ENCODE data around the gene L1CAM.

Gene L1CAM

DNA sequence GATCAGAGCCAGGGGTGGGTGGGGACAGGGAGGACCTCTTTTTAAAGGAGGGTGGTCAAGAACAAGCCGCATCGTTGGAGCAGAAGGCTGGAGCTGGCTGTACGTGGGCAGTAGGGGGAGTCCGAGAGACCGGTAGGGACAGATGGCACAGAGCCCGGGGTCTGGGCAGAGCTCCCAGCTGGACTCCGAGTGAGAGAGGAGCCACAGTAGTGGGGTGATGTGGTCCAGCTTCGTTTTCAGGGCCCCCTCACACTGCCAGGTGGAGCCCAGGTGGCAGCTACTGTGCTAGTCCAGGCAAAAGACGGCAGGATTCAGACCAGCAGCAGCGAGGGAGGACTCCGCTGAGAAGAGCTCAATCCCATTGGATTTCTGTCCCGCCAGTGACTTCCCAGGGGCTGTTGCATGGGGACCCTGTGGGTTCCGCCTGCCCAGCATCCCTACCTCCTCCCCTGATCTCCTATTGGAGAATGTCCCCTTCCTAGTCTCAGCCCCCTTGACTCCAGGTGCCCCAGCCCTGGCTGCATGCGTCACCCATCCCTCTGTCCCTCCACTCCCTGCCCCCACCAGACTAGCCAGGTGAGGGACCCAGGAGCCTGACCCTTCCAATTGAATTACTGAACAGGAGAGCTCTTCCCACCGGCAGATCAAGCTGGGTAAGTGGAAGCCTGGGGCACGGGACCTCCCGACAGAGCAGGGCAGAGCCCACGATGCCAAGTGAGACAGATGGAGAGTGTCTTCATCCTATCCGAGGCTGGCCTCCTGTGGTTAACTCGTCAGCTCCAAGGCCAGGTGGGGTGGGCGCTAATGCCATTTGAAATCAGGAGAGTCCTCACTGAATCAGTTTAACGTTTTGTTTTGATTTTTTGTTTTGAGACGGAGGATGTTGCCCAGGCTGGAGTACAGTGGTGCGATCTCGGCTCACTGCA lies 37.2 kb upstream of the L1CAM start:
- DNase-seq = peak; percentile 43

DNA sequence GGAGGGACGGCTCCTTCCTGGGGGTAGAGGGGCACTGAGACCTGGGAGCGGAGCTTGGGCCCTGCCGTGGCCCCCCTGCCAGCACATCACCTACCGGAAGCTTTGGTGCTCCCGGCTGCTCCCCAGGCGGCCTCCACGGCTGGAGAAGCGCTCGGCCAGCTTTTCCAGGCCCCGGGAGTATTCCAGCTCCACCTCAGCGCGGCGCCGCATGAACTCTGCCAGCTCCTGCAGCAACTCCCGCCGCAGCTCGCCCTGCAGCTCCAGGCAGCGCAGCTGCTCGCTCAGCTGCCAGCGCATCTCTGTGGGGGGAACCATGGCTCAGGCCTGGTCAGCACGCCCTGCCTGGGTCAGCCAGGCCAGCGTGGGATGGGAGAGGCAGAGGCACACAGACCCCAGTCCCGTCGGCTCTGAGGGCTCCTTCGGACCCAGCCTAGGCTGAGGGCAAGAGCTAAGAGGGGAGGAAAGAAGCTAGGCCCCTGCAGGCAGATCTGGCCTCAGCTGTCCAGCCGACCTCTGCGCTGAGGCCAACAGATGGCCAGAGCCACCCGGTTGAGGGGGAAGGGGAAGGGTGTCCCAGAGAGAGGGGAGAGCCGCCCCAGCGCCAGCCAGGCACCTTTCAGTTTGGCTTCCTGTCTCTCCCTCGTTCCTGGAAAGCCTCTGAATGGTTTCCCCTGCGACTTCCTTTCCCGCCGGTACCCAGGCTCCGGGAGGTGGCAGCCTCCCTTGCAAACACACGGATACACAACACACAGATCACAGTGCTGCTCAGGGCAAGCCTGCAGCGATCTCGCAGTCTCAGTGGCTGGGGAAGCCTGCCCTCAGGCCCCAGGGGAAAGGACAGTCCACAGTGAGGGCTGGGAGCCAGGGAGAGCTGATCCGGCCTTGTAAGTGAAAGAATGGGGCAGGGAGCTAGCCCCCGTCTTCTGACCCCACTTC lies 35.8 kb upstream of the L1CAM start:
- no peak for DNase-seq

DNA sequence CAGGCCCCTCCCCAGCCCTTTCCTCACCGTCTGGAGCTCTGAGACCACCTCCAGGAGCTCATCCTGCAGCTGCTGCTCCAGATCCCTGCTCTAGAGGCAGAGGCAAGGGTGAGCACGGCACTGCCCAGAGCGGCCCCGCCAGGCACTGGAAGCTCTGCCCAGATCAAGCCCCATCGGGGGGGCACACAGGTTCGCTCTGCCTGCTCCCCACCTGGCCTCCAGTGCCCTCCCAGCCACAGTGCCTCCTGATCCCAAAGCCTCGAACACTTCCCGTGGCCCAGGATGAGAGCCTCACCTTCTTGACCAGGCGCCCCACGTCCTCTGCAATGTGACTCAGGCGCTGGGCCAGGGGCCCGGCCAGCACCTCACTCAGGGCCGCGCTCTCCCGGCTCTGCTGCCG lies 35.1 kb upstream of the L1CAM start:
- DNase-seq = no peak

DNA sequence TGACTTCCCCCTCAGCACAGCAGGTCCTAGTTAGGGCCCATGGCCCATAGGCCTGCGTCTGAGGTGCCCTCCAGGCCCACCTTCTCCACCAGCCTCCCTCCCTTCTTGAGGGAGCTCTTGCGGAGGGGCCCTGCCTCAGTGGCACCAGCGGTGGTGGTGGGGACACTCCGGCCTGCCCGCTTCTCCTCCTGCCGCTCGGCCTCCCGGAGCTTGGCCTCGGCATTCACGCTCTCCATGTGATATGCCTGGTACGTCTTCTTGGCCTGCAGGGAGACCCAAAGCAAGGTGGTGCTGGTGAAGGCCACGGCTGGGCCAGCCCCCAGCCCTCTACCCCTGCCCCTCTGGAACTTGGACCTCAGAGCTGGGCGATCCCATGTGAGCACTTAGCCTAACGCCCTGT lies 34.6 kb upstream of the L1CAM start:
- no peak for DNase-seq

DNA sequence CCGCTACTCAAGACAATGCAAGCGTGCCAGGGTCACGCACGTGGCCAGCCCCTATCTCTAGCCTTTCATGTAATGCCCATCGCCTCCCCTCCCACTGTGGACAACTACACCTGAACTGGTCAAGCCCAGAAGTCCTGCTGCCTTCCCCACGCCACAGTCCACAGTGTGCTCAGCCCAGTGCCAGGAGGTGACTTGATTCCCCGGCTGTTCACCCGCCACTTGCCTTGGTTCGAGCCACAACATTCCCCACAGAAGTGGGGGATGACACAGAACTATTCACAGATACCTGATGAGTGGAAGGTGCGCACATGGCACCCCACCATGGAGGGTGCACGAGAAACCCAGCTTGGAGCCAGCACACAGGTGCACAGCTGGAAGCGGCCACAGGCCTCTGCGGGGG lies 33.3 kb upstream of the L1CAM start:
- no peak for DNase-seq

DNA sequence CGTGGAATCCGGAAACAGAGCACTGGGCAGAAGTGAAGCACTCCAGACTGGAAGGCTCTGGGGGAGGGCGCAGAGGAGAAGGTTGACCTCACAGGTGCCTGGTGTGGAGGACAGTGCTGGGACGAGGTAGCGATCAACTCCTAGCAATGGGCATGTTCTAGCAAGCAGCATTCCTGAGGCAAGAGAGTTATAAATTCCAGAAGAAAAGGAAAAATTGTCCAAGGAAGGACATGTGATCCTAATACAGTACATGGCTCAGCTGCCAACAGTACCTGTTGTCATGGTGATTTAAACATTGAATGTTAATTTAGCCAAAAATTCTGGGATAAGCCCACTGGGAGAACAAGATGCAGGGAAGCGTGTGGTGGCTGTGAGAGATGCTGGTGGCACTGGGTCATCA lies 31.9 kb upstream of the L1CAM start:
- no peak for DNase-seq

DNA sequence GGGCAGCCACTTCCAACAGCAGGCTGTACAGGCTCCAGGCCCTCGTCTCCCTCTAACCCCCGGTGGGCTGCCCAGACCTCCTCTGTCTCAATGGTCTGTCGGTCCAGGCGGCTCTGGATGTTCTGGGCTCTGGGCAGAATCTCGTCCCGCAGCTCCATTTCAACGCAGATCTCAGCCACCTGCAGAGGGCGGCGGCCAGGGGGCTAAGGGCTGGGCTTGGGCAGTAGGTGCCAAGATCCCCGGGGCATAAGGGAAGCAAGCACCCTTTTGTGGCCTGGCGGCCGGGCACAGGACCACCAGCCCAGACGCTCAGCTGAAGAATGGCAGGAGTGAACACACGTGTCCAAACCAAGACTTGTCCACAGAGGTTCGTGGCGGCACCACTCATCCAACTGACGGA lies 27.7 kb upstream of the L1CAM start:
- no peak for DNase-seq

DNA sequence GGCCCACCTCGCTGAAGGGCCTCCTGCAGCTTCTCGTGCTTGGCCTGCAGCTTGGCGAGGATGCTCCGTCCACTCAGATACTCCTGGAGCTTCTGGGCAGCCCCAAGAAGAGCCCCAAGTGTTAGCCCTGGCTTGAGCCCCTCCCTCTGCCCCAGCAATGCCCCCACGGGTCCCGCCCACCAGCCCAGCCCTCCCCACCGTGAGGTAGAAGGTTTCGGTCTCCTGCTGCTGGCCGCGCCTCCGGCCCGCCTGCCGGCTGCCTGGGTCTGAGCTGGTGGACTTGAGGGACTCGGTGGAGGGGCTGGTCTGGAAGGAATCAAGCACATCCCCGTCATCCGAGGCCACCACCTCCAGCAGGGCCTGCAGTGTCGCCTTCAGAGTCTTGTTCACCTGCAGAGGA lies 27.2 kb upstream of the L1CAM start:
- DNase-seq = no peak

DNA sequence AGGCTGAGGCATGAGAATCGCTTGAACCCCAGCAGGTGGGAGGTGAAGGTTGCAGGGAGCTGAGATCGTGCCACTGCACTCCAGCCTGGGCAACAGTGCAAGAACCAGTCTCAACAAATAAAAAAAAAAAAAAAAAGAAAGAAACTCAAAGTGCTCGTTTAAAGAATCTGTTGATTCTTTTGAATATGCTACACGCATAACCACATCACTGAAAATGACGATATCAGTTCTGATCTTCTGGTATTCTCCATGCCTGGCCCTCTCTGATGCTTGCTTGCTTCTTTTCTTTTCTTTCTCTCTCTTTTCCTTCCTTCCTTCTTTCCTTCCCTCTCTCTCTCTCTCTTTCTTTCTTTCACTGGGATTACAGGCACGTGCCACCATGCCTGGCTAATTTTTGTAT lies 25.8 kb upstream of the L1CAM start:
- DNase-seq = no peak

DNA sequence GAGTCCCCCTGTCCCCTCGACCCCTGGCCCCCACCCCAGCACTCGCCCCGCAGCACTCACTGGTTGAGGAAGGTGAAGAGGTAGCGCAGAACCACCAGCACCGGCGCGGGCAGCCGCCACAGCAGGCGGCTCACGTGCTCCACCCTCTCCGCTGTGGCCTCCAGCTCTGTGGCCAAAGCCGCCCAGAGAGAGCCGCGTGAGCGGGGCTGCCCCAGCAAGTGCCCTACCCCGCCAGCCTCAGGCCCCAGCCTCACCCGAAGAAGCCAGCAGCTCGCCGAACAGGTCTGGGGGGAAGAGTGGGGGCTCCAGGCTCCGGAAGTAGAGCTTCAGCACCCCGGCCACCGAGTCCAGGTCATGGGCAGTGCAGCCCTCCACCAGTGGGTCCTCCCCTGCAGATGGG lies 24.5 kb upstream of the L1CAM start:
- no peak for DNase-seq

DNA sequence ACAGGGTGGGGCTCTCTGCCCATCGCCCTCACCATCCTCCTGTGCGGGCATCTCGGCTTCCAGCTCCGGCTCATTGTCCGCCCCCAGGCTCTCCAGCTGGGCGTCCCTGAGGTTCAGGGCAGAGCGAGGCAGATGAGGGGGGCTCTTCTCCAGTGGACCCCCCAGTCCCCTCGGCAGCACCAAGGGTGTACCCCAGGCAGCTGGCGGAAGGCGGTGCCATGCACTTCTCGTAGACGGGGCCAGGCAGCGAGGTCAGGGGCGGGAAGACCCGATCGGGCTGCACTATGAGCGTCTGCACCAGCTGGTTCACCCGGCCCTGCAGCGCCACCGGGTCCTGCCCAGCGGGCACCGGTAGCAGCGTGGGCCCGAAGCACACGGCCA lies 24.0 kb upstream of the L1CAM start:
- DNase-seq = no peak

DNA sequence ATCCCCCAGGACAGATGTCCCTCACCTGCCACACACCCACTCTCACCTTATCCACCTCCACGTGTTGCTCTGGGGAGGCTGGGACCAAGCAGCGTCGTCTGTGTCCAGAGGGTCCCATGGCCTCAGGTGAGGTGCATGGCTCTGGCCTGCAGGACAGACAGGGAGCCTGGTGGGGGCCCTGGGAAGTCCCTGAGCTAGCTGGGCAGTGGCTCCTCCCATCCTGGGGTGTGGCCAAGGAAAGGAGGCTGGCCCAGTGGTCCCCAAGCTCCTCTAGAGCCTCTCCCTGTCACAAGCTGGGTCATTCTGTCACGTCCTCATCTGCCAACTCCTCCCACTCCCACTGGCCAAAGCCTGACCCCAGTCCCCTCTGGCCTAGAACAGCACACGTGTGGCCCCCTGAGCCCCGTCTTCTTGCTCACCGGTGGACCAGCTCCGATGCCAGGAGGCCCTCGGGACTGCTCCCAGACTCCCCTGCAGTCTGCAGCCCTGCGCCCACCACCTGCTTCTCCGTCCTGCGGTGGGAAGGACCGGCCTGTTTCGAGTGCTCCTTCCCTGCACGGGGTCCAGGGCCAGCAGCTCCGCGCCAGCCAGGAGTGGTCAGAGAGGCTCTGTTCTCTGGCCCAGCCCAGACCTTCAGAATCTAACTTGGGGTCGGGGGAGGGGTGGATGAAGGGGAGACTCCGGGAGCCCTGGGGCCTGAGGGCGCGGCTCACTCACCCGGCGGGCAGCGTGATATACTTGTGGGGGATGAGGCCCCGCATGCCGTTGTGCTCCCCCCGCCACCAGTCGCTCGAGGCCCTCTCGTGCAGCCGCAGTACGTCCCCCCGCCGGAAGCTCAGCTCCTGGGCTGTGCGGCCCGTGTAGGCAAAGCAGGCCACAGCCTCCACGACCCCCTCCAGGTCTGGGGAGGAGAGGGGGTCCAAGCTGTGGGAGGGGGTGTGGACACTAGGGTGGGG lies 23.3 kb upstream of the L1CAM start:
- DNase-seq = no peak

DNA sequence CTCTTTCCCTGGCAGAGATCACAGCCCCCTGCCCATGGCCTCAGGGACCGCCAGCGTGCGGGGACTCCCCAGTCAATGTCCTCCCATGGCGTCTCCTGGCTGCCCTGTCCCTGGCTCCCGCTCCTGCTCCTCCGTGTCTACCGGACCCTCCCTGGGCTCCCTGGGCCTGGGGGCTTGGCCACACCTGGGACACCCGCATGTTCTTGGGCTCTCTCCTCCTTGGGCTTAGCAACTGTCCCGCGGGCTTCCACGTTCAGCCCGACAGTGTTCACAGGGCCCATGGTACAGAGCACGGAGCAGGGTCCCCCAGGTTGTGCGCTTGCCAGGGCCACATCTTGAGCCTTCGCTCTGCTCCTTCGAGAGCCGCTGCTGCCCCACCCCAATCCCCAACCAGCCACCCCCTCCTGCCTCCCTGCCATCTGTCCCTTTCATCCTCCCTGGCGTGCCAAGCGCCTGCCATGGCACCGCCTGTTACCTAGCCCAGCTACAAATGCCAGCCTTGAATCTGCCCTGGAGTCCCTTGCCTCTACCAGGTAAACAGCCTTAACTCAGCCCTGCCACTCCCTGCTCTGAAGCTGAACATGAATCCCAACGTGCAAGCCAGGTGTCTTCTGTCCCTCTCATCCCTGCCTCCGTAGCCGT lies 22.4 kb upstream of the L1CAM start:
- no peak for DNase-seq

DNA sequence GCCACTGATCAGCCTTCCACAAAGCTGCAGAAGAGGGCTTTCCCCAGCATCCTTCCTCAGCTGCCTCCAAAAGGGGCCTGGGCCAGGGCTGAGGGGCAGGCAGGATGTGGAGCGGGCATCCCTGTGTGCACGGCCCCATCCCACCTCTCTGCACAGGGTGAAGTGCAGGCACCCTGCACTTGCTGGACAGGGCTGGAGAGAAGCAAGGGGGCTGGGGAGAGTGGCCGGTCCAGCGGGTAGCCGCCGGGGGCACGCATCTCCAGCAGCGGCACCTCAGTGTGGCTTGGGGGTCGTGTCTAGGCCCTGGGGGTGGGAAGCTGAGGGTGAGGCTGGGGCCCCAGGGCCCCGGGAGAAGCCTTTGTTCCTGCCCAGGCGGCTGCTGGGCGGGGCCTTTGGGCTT lies 21.5 kb upstream of the L1CAM start:
- DNase-seq = no peak

DNA sequence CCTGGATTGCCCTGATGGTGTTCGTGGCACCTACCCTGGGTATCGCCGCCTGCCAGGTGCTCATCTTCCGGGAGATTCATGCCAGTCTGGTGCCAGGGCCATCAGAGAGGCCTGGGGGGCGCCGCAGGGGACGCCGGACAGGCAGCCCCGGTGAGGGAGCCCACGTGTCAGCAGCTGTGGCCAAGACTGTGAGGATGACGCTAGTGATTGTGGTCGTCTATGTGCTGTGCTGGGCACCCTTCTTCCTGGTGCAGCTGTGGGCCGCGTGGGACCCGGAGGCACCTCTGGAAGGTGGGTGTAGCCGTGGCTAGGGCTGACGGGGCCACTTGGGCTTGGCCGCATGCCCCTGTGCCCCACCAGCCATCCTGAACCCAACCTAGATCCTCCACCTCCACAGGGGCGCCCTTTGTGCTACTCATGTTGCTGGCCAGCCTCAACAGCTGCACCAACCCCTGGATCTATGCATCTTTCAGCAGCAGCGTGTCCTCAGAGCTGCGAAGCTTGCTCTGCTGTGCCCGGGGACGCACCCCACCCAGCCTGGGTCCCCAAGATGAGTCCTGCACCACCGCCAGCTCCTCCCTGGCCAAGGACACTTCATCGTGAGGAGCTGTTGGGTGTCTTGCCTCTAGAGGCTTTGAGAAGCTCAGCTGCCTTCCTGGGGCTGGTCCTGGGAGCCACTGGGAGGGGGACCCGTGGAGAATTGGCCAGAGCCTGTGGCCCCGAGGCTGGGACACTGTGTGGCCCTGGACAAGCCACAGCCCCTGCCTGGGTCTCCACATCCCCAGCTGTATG lies 20.3 kb upstream of the L1CAM start:
- no peak for DNase-seq

DNA sequence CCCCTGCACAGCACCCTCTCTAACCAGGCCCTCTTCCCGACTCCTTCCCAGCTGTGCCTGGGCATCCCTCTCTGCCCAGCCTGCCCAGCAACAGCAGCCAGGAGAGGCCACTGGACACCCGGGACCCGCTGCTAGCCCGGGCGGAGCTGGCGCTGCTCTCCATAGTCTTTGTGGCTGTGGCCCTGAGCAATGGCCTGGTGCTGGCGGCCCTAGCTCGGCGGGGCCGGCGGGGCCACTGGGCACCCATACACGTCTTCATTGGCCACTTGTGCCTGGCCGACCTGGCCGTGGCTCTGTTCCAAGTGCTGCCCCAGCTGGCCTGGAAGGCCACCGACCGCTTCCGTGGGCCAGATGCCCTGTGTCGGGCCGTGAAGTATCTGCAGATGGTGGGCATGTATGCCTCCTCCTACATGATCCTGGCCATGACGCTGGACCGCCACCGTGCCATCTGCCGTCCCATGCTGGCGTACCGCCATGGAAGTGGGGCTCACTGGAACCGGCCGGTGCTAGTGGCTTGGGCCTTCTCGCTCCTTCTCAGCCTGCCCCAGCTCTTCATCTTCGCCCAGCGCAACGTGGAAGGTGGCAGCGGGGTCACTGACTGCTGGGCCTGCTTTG lies 19.6 kb upstream of the L1CAM start:
- no peak for DNase-seq

DNA sequence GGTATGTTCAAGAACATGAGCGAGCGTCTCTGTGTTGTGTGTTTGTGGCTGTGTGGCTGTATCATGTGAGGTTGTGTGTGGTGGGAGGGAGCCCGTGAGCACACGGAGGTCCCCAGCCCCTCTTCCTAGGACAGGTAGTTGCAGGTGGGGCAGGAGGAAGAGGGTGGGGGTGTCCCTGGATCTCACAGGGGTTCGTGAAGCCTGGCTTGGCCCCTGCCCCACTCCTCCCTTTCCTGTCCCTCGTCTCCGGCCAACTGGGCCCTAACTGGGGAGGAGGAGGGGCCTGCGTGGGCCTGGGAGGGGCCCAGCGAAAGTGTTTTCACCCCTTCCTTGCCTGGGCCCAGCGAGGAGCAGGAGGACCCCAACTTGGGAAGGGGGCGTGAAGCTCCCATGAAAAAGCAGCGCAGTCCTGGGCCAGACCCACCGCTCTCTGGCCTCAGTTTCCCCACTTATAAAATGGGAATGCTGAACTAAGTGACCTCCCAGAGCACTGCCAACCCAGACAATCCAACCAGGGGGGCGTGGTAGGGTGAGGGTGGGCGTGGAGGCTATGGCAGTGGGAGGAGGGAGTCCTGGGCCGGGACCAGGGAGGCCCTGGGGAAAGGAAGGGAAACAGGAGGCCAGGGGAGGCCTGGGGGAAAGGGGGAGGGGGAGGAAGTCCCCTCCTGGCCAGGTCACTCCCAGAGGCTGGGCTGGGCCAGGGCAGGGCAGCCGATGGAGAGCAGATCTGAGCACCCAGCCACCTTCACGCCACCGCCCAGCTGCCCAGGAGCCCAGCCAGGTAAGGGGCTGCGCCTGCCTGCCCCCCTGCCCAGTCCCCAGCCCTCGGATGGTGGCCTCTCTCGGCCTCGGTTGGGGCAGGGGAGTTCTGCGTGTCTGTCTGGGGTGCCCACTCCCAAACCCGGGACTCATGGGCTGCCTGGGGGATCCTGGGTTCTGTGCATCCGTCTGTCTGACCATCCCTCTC lies 18.3 kb upstream of the L1CAM start, which contains the start of gene AVPR2:
Gene AVPR2 (plus strand): TSS at position 683 of the 967 bp plus-strand sequence. CDS start 473 bp downstream, outside the sequence.
- DNase-seq = no peak

DNA sequence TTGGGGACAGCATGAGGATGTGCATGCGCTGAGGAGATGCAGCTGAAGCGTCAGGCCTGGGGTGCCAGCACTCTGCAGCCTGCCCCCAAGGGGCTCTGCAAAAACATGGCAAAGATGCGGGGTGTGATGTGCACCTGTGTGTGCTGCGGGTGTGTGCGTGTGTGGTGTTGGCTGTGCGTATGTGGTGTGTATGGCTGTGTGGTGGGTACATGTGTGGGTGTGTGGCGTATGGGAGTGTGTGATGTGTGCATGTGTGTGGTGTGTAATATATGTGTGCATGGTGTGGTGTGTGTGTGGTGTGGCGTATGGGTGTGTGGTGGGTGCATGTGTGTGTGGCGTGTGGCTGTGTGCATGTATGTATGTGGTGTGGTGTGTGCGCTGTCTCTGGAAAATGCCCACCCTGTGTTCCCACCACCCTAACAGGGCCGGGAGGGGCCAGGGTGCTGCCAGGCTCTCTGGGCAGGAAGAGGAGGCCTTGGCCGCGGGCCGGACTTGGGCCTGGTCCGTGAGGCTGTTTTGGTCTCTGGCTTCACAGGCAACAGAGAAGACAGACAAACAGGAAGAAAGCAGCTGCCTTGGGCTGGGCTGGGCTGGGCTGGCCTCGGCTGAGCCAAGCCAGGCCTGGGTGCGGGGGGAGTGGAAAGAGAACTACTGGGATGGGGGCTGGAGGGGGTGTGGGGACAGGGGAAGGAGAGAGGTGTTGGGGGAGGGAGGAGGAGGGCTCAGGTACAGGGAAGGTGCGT lies 17.4 kb upstream of the L1CAM start:
- no peak for DNase-seq

DNA sequence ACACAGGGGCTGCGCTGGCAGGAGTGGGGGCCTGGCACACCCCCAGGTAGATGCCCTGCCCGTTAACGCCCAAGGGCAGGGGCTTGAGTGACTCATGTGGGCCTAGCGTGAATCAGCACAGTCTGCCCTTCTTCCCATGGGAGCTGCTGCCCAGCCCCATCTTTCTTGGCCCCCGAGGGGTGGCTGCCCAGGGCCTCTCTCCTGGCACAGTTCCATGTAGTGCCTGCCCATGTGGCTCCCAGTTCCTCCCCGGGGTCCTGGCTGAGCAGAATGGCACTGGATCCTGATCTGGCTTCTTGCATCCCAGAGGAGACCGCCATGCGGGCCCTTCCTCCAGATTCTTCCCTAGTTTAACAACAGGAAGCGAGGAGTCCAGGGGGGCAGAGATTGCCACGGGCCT lies 16.4 kb upstream of the L1CAM start:
- no peak for DNase-seq
